Neural cell (in vitro differentiated cells): Measurements from ENCODE around the gene ADPRH. TPM values are rescaled to one million over a fixed set of nuclear protein-coding genes. Genes with fewer than 3 reads are reported as not detected.

ENCODE experiments used
- H2AFZ ChIP-seq: fragments of 200-600, 300-800 bp; sonication (generic), shearing (Covaris generic); 2 replicates; pipeline ENCODE4 v1.6.0; 2014; ENCODE audit warnings: low read depth, mild to moderate bottlenecking, antibody characterized with exemption, low read length, moderate library complexity
- H3F3A ChIP-seq: fragments of 200-600 bp; shearing (Covaris generic); 2 replicates; pipeline ENCODE4 v1.6.1; 2016; ENCODE audit warnings: mild to moderate bottlenecking, moderate library complexity, mixed read lengths, antibody characterized with exemption, low read length; ENCODE audit not compliant: insufficient read depth, poor library complexity, severe bottlenecking
- H3K27ac ChIP-seq: fragments of 200-600, 300-800 bp; sonication (generic), shearing (Covaris generic); 2 replicates; pipeline ENCODE4 v1.5.1; 2014; ENCODE audit warnings: mild to moderate bottlenecking, low read length, moderate library complexity
- H3K27me3 ChIP-seq: fragments of 300-800, 200-600 bp; sonication (generic), shearing (Covaris generic); 2 replicates; pipeline ENCODE4 v1.6.0; 2014; ENCODE audit warnings: mild to moderate bottlenecking, low read depth, low read length, moderate library complexity; ENCODE audit not compliant: insufficient read depth
- H3K36me3 ChIP-seq: fragments of 300-800, 200-600 bp; sonication (generic), shearing (Covaris generic); 2 replicates; pipeline ENCODE4 v1.5.1; 2014; ENCODE audit warnings: mild to moderate bottlenecking, antibody characterized with exemption, low read length, moderate library complexity; ENCODE audit not compliant: insufficient read depth
- H3K4me2 ChIP-seq: fragments of 300-800, 200-600 bp; sonication (generic), shearing (Covaris generic); 2 replicates; pipeline ENCODE4 v1.6.0; 2014; ENCODE audit warnings: mild to moderate bottlenecking, low read length
- H3K4me3 ChIP-seq: fragments of 300-800, 200-600 bp; sonication (generic), shearing (Covaris generic); 2 replicates; pipeline ENCODE4 v1.5.1; 2014; ENCODE audit warnings: mild to moderate bottlenecking, low read length, moderate library complexity
- H3K79me2 ChIP-seq: fragments of 200-600 bp; shearing (Covaris generic); replicated peaks from 2 replicates; pipeline ENCODE4 v1.6.0; 2014; ENCODE audit warnings: mild to moderate bottlenecking, low read length, moderate library complexity; ENCODE audit not compliant: insufficient read depth
- H3K9ac ChIP-seq: fragments of 300-800, 200-600 bp; sonication (generic), shearing (Covaris generic); 2 replicates; pipeline ENCODE4 v1.6.1; 2016; ENCODE audit warnings: mild to moderate bottlenecking, low read length, mixed read lengths
- H3K9me2 ChIP-seq: fragments of 200-600 bp; shearing (Covaris generic); 2 replicates; pipeline ENCODE4 v1.6.1; 2016; ENCODE audit warnings: mild to moderate bottlenecking, low read length, mixed read lengths; ENCODE audit not compliant: insufficient read depth
- H3K9me3 ChIP-seq: fragments of 200-600, 300-800 bp; sonication (generic), shearing (Covaris generic); 2 replicates; pipeline ENCODE4 v1.6.1; 2016; ENCODE audit warnings: mild to moderate bottlenecking, mixed run types, low read length, moderate library complexity, mixed read lengths
- H4K20me1 ChIP-seq: fragments of 200-600 bp; shearing (Covaris generic); 2 replicates; pipeline ENCODE4 v1.6.1; 2016; ENCODE audit warnings: mild to moderate bottlenecking, mixed run types; ENCODE audit not compliant: insufficient read depth
- EP300 ChIP-seq: fragments of 450-650 bp; conservative IDR thresholded peaks from 2 replicates; pipeline ENCODE4 v1.6.1; 2014; ENCODE audit warnings: antibody characterized with exemption, mild to moderate bottlenecking, moderate library complexity; ENCODE audit not compliant: poor library complexity, severe bottlenecking
- EZH2 ChIP-seq: fragments of 200-600, 300-800 bp; shearing (Covaris generic), sonication (generic); IDR thresholded peaks from 2 replicates; pipeline ENCODE4 v1.6.1; 2014; ENCODE audit warnings: antibody characterized with exemption, low read length, borderline replicate concordance, mild to moderate bottlenecking; ENCODE audit not compliant: insufficient read depth, poor library complexity, severe bottlenecking
- MXI1 ChIP-seq: fragments of 450-650 bp; conservative IDR thresholded peaks from 2 replicates; pipeline ENCODE4 v1.6.1; 2014; ENCODE audit warnings: antibody characterized with exemption, mild to moderate bottlenecking; ENCODE audit not compliant: poor library complexity, severe bottlenecking
- POLR2AphosphoS5 ChIP-seq: IDR thresholded peaks from 2 replicates; pipeline ENCODE4 v1.6.1; 2012
- RAD21 ChIP-seq: fragments of 450-650 bp; conservative IDR thresholded peaks from 2 replicates; pipeline ENCODE4 v1.6.1; 2014; ENCODE audit warnings: antibody characterized with exemption, mild to moderate bottlenecking, moderate library complexity
- SMC3 ChIP-seq: fragments of 450-650 bp; conservative IDR thresholded peaks from 2 replicates; pipeline ENCODE4 v1.6.1; 2014; ENCODE audit warnings: antibody characterized with exemption, mild to moderate bottlenecking, moderate library complexity; ENCODE audit not compliant: poor library complexity
- TAF1 ChIP-seq: IDR thresholded peaks from 2 replicates; pipeline ENCODE4 v1.6.1; 2012; ENCODE audit warnings: low read depth
- polyA plus RNA-seq: library from polyadenylated mRNA; depleted of rRNA; stranded (reverse); fragments of >200 nt; gene quantifications from 2 replicates; pipeline ENCODE4 v1.2.3, GENCODE V29; 2014
- TF ChIP-seq, protein P1 (sequence below): fragments of 450-650 bp; IDR thresholded peaks from 2 replicates; pipeline ENCODE4 v1.5.1; 2014; ENCODE audit warnings: antibody characterized with exemption, mild to moderate bottlenecking, moderate library complexity; ENCODE audit not compliant: poor library complexity, severe bottlenecking
- TF ChIP-seq, protein P2 (sequence below): IDR thresholded peaks from 2 replicates; pipeline ENCODE4 v1.6.1; 2012; ENCODE audit warnings: borderline replicate concordance

ADPRH gene
- polyA plus RNA-seq, 1 donor from 2014 or later, result 0.07 TPM

DNA sequence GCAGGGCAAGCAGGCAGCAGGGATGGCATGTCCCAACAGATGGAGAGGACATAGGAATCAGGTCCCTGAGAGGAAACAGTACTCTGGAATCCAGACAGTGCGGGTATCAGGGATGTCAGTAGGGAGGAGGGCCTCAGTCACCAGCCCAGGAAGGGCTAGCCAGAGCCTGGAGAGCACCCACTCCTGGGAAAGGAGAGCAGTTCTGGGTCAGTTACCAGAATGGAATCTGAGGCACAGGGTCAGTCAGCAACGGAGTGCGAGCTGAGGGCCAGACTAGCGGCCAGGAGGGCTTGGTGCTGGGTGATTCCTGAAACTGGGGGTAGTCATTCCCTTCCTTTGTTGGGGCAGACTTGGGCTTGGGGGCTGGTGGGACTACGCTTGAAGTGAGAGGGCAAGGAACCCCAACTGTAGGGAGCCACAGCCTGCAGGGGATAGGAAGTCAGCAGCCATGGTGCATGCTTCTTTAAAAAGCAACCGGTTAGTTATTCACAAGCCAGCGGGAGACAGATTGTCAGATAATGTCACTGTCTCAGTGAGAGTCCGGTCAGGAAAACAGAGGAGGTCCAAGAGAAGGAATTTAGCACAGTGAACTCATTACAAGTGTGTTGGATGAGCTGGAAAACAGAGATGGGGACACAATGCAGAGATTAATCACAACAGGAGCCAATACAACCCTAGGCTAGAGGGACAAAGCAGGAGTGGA is 46.3 kb downstream of the ADPRH start:
- Histone ChIP-seq H3K27ac (no peak overlapping the region), H3K9me2 (no peaks in the 10 kb centered on the region), H3K36me3 (no peaks in the 10 kb centered on the region), H3K79me2 (no peaks in the 10 kb centered on the region), H3K27me3 (no peaks in the 10 kb centered on the region), H2AFZ (no peak overlapping the region), H3K9ac (no peak overlapping the region), H3K9me3 (no peaks in the 10 kb centered on the region), H3K4me2 (no peak overlapping the region), H3K4me3 (no peak overlapping the region), H4K20me1 (no peaks in the 10 kb centered on the region), H3F3A (no peaks in the 10 kb centered on the region)
- no peak for TF ChIP-seq RAD21
- TF ChIP-seq POLR2AphosphoS5, result no peak
- TF ChIP-seq SMC3, result no peak
- TF ChIP-seq MXI1, result no peak
- TF ChIP-seq EP300, result no peak
- TF ChIP-seq, protein P1, sequence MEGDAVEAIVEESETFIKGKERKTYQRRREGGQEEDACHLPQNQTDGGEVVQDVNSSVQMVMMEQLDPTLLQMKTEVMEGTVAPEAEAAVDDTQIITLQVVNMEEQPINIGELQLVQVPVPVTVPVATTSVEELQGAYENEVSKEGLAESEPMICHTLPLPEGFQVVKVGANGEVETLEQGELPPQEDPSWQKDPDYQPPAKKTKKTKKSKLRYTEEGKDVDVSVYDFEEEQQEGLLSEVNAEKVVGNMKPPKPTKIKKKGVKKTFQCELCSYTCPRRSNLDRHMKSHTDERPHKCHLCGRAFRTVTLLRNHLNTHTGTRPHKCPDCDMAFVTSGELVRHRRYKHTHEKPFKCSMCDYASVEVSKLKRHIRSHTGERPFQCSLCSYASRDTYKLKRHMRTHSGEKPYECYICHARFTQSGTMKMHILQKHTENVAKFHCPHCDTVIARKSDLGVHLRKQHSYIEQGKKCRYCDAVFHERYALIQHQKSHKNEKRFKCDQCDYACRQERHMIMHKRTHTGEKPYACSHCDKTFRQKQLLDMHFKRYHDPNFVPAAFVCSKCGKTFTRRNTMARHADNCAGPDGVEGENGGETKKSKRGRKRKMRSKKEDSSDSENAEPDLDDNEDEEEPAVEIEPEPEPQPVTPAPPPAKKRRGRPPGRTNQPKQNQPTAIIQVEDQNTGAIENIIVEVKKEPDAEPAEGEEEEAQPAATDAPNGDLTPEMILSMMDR, result no peak
- no peak for TF ChIP-seq EZH2
- TF ChIP-seq TAF1, result no peak
- TF ChIP-seq, protein P2, sequence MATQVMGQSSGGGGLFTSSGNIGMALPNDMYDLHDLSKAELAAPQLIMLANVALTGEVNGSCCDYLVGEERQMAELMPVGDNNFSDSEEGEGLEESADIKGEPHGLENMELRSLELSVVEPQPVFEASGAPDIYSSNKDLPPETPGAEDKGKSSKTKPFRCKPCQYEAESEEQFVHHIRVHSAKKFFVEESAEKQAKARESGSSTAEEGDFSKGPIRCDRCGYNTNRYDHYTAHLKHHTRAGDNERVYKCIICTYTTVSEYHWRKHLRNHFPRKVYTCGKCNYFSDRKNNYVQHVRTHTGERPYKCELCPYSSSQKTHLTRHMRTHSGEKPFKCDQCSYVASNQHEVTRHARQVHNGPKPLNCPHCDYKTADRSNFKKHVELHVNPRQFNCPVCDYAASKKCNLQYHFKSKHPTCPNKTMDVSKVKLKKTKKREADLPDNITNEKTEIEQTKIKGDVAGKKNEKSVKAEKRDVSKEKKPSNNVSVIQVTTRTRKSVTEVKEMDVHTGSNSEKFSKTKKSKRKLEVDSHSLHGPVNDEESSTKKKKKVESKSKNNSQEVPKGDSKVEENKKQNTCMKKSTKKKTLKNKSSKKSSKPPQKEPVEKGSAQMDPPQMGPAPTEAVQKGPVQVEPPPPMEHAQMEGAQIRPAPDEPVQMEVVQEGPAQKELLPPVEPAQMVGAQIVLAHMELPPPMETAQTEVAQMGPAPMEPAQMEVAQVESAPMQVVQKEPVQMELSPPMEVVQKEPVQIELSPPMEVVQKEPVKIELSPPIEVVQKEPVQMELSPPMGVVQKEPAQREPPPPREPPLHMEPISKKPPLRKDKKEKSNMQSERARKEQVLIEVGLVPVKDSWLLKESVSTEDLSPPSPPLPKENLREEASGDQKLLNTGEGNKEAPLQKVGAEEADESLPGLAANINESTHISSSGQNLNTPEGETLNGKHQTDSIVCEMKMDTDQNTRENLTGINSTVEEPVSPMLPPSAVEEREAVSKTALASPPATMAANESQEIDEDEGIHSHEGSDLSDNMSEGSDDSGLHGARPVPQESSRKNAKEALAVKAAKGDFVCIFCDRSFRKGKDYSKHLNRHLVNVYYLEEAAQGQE, result no peak

DNA sequence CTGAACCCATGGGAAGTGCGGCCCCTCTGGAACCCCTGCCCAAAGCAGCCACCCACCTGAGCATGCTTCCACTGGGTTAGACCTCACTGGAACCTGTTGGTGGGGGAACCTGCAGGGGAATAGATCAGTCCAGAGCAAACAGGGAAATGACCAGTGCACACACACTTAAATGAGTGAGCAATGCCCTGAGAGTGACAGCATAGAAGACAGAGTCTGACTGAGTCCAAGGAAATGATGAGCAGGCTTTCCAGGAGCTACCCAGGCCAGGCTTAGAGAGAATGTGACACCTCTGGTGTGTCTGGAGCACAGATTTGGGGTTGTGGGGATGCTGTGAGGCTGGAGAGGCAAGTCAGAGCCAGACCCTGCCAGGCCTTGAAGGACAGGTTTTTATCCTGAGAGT is 46.9 kb downstream of the ADPRH start:
- no peaks in the 10 kb centered on the region for H4K20me1 ChIP-seq
- no peak overlapping the region for H3K9ac ChIP-seq
- no peaks in the 10 kb centered on the region for H3K36me3 ChIP-seq
- no peak overlapping the region for H3K4me3 ChIP-seq
- H3K79me2 ChIP-seq, result no peaks in the 10 kb centered on the region
- no peaks in the 10 kb centered on the region for H3K9me2 ChIP-seq
- H3K27ac ChIP-seq, result no peak overlapping the region
- no peaks in the 10 kb centered on the region for H3F3A ChIP-seq
- H2AFZ ChIP-seq, result no peak overlapping the region
- H3K4me2 ChIP-seq, result no peak overlapping the region
- no peaks in the 10 kb centered on the region for H3K9me3 ChIP-seq
- no peaks in the 10 kb centered on the region for H3K27me3 ChIP-seq
- TF ChIP-seq MXI1, result no peak
- TF ChIP-seq POLR2AphosphoS5, result no peak
- TF ChIP-seq SMC3, result no peak
- TF ChIP-seq, protein P2, result no peak
- no peak for TF ChIP-seq RAD21
- TF ChIP-seq, protein P1, result no peak
- no peak for TF ChIP-seq TAF1
- no peak for TF ChIP-seq EP300
- no peak for TF ChIP-seq EZH2
